ENCODE measurements around the gene IDH3A.

DNA sequence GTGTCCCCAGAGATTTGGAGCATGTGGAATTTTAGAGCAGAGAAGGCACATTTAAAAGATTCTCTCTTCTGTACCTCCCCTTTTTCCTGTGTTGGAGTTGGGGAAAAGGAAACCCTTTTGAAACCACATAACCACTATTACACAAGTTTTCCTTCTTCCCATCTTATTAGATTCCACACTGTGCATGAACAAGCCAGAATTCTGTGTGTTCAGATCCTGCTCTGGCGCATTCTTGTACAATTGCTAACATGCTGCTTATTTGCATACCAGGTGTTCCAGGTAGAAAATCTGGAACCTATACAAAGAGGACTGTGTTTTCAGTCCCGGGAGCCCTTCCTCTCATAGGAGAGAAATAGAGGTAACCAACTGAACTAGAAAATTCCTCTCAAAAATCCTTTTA is 15.4 kb upstream of the IDH3A start:
- TF ChIP-seq, protein P1, sequence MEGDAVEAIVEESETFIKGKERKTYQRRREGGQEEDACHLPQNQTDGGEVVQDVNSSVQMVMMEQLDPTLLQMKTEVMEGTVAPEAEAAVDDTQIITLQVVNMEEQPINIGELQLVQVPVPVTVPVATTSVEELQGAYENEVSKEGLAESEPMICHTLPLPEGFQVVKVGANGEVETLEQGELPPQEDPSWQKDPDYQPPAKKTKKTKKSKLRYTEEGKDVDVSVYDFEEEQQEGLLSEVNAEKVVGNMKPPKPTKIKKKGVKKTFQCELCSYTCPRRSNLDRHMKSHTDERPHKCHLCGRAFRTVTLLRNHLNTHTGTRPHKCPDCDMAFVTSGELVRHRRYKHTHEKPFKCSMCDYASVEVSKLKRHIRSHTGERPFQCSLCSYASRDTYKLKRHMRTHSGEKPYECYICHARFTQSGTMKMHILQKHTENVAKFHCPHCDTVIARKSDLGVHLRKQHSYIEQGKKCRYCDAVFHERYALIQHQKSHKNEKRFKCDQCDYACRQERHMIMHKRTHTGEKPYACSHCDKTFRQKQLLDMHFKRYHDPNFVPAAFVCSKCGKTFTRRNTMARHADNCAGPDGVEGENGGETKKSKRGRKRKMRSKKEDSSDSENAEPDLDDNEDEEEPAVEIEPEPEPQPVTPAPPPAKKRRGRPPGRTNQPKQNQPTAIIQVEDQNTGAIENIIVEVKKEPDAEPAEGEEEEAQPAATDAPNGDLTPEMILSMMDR (IDR thresholded peaks at IDR 0.05), result no peak
- no peak for TF ChIP-seq POLR2A (IDR thresholded peaks at IDR 0.05)
